KOPT-K1 (cell line): ENCODE data around the gene RGL2.

Experiments
- H3K27ac ChIP-seq: fragments of 200-600 bp; sonication (generic); 2 replicates; pipeline ENCODE4 v1.5.1; 2016; ENCODE audit warnings: antibody characterized with exemption, mild to moderate bottlenecking, low read depth, low read length; ENCODE audit not compliant: poor library complexity, severe bottlenecking
- H3K36me3 ChIP-seq: fragments of 200-600 bp; sonication (generic); 2 replicates; pipeline ENCODE4 v1.5.1; 2017; ENCODE audit warnings: antibody characterized with exemption, mild to moderate bottlenecking, low read length, moderate library complexity; ENCODE audit not compliant: insufficient read depth
- H3K9me3 ChIP-seq: fragments of 200-600 bp; sonication (generic); 2 replicates; pipeline ENCODE4 v1.5.1; 2017; ENCODE audit warnings: antibody characterized with exemption, low read length, mild to moderate bottlenecking; ENCODE audit not compliant: insufficient read depth, poor library complexity, severe bottlenecking

The RGL2 gene

DNA sequence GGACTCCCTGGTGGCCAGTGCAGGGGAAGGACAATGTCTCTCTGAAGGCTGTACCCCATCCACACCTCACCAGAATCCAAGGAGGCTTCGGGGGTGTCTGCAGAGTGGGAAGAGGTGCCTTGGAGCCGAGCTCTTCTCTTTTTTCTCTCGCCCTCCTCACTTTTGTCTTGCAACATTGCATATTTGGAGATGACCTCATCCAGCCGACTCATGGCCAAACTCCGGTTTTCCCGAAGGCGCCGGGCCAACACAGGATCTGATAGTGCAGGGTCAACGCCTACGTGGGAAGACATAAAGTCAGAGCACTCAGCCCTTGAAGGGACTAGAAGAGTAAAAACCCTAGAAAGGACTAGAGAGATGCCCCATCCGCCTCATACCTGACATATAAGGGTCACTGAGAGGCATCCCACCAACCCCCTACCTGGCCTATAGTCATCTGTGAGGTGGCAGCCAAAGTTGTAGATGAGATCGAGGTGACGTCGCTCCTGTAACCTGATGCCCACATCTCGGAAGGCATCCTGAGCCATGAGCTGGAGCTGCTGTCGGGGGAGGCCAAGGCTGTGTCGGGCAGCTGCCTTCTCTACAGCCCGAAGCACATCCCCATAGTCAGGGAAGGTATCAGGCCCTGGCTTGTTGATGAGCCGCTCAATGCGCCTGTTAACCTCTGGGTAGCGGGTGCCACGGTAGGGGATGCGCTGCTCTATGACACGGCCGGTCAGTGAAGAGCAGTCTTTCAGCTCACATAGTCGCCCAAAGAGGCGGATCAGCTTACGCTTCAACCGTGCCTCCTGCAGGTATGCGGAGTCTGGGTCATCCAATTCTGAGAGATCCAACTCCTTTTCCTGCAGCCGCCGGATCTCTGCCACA lies 21.8 kb upstream of the RGL2 start:
- Histone ChIP-seq H3K9me3 (no peaks in the 10 kb centered on the region), H3K27ac (no peak overlapping the region), H3K36me3 (peaks cover 32% of the 10 kb centered on the region)

DNA sequence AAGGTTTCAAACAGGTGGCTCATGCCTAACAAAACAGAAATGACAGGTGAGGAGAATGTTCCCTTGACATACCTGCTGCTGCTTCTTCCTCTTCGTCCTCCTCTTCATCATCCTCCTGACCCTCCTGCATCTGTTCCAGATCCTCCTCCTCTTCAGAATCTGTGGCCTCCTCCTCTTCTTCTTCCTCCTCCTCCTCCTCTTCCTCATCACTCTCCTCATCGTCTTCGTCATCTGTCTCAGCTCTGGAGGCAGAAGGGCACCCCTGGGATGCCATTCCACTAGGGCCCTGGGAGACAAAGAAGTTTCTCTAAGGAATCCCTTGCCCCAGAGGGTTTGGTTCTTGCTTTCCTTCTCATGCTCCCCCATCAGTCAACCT lies 21.2 kb upstream of the RGL2 start:
- peaks cover 32% of the 10 kb centered on the region for H3K36me3 ChIP-seq
- no peak overlapping the region for H3K27ac ChIP-seq

DNA sequence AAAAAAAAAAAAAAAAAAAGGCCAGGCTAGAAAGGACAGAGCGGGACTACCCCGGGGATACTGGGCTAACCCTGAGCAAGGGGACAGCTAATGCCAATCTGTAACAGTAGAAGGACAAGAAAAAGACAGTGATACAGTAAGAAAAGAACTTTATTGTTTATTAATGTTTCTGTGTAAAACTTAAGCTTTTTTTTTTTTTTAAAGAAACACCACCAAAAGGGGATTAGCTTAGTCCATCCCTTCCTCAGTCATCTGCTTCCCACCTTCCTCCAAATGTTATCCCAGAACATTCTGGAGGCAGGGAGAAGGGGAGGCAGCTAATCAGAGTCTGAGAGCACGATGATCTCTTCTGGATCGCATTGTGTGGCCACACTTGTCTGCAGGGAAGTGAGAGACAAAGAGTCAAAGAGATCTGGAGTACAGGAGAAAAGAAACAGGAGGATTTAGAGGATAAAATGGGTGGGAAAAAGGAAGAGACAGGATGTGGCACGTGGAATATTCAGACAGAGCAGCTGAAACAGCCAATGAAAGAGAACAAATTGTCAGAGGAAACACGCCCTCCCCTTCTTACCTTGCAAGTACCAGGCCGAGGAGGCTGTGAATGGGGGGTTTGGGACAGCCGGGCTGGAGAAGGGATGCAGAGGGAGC lies 19.8 kb upstream of the RGL2 start:
- Histone ChIP-seq H3K27ac (peak overlapping the region; percentile 70), H3K9me3 (no peaks in the 10 kb centered on the region), H3K36me3 (peaks cover 32% of the 10 kb centered on the region)

More for the DNA sequence above, 21.2 kb upstream of the RGL2 start:
- H3K9me3 ChIP-seq, result no peaks in the 10 kb centered on the region

DNA sequence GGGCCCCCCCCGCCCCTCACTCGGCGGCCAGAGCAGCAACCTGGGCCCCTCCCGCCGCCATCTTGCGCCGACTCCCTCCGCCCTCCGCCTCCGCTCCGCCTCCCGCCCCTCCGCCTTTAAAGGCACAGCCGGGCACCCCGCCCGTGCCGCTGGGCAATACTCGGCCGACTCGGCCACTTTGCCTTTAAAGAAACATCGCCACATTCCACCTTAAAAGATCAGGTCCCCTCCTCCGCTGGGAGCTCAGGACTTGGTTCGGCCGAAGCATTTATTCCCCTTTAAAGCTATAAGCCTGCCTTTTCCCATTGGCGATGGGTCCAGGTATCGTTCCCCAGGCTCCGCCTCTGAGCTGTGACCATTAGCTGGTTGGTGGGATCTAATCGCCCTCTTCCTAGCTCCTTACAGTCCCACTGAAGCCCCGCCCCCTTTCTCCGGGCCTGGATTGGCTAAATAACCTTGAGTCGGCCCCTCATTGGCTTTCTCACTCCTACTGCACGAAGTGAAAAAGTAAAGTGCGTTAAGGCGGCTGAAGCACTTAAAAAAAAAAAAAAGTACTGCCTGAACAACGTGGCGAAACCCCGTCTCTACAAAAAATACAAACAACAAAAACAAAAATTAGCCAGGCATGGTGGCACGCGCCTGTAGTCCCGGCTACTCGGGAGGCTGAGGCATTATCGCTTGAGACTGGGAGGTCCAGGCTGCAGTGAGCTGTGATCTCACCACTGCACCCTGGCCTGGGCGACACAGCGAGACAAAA lies 19.1 kb upstream of the RGL2 start, which contains the start of gene ZBTB22:
ZBTB22 (minus strand) TSS at position 76 of the 757 bp plus-strand sequence. CDS start 828 bp downstream, outside the sequence.
- Histone ChIP-seq H3K9me3 (no peaks in the 10 kb centered on the region), H3K36me3 (peaks cover 32% of the 10 kb centered on the region), H3K27ac (peak within 1 kb of the TSS; percentile 70)

DNA sequence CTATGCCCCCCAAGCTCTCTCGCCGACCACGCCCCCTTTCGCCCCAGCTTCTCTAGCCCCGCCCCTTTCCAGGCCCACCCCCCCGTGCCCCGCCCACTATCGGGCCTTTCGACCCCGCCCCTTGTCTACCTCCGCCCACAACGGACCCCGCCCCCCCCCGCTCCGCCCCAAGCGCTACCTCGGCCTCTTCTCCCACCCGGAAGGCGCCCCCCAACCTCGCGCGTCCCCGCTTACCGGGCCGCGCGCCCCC lies 18.6 kb upstream of the RGL2 start:
- Histone ChIP-seq H3K9me3 (no peaks in the 10 kb centered on the region), H3K36me3 (peaks cover 33% of the 10 kb centered on the region), H3K27ac (peak overlapping the region; percentile 70)

DNA sequence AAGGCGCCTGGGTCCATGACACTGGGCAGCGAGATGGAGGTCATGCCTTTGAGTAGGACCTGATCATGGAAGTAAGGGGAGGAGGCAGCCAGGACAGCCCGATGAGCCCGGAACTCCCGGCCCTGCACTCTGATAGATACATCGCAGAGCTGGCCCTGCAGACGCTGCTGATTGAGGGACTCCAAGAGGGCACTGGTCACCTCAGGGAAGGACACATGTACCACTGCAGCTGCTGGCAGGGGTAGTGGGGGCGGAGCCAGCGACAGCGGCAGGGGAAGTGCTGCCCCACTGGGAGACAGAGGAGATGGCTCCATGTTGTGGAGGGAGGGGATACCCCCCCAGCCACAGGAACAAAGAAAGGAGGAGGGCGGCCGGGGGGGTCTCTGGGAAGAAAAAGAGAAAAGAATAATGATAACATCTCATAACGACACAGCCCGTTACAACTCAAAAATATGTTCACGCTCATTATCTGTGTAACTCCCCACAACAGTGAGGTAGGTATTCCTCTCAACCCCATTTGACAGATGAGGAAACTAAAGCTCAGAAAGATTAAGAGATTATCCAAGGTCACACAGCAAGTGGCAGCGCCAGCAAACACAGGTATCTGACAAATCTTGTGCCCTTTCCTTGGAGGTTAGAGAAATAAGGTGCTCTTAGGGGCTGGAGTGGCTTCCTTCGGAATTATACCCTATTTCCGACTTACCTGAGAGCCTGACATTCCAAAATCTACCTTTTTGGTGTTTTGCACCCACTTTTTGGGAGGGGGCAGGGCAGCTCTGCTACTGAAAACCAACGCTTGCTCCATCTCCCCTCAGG lies 18.1 kb upstream of the RGL2 start:
- Histone ChIP-seq H3K27ac (no peak overlapping the region), H3K9me3 (no peaks in the 10 kb centered on the region), H3K36me3 (peaks cover 38% of the 10 kb centered on the region)

DNA sequence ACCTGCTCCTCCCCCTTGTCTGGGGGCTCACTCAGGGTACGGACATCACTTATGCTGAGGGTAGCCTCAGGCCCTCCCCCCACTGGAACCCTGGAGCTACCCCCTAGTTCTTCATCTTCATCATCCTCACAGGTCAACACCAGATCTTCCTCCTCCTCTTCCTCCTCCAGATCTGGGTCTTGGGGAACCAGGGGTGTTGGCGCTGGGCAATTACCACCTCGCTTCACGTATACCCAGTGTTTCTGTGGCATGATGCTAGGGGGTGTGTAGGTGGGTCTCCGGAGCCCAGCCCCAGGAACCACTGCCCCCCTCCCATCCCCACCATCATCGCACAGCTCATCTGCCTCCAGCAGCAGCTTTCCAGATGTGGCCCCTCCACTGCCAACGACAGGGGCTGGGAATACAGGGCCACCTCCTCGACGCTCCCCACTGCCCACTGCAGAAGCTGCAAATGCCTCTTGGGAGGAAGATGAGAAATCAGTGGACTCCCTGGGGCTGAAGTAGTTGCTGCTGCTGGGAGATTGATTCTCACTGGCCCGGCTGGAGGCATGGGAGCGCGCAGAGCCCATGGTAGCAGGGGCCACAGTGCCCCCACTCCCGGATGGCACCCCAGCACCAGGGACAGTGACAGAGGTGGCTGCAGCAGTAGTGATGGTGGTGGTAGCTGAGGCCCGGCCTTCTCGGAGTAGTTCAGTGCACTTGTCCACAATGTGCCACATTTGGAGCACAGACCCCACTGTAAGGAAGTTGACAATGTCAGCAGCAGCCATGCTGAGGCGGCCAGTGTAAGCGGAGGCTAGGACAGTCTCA lies 17.3 kb upstream of the RGL2 start:
- peaks cover 38% of the 10 kb centered on the region for H3K36me3 ChIP-seq
- H3K27ac ChIP-seq, result no peak overlapping the region
- no peaks in the 10 kb centered on the region for H3K9me3 ChIP-seq

DNA sequence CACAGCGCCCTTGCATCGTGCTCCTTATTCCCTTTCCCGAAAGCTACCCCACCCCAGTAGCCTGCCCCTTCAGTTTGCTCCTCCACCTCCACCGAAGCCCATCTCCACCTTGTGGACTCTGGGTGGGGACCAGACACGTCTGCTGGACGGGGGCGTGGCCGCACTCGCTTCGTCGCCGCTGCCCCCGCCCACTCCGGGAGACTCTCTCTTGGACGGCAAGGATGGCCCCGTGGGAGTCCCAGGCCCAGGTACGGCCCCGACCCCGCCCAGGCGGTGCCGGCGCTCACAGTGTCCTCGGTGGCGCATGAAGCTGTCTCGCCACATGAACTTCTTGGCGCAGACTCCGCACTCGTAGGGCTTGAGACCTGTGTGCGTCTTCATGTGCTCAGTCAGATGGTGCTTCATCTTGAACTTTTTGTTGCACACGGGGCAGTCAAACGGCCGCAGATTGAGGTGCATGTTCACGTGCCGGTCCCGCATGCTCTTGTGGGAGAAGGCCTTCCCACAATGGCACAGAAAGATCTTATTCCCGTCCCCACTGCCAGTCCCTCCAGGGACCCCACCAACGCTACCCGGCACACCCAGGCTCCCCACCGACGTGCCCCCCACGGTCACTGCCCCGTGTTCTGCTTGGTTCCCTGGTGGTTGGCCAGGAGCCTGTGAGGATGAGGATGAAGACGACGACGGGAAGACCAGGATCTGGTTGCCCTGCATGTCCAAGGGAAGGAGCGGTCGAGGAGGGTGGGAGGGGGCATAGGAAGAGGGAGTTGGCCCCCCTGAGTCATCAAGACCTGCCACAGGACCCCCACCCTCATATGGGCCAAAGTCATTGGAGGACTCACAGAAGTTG lies 16.4 kb upstream of the RGL2 start:
- Histone ChIP-seq H3K27ac (peak overlapping the region; percentile 99), H3K9me3 (no peaks in the 10 kb centered on the region)

DNA sequence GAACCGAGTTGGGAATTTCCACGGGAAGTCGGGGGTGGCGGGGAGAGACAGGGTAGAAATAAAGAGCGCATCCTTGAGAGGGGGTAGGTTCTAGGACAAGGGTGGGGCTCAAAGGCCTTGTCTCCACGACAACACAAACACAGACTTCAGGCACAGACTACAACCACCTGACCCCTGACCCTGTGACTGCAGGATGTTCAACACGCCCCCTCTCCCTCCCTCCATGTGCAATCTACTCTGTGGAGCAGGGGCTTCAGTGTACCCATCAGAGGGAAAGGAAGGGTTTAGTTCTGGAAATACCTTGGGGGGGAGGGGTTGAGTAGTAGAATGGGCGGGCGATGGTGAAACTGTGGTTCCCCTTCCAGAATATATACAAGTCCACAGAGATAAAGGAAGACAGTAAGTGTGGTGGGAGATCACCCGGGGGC lies 15.8 kb upstream of the RGL2 start:
- Histone ChIP-seq H3K27ac (peak overlapping the region; percentile 99), H3K9me3 (no peaks in the 10 kb centered on the region), H3K36me3 (peaks cover 38% of the 10 kb centered on the region)

More for the DNA sequence above, 16.4 kb upstream of the RGL2 start:
- H3K36me3 ChIP-seq, result peaks cover 38% of the 10 kb centered on the region

DNA sequence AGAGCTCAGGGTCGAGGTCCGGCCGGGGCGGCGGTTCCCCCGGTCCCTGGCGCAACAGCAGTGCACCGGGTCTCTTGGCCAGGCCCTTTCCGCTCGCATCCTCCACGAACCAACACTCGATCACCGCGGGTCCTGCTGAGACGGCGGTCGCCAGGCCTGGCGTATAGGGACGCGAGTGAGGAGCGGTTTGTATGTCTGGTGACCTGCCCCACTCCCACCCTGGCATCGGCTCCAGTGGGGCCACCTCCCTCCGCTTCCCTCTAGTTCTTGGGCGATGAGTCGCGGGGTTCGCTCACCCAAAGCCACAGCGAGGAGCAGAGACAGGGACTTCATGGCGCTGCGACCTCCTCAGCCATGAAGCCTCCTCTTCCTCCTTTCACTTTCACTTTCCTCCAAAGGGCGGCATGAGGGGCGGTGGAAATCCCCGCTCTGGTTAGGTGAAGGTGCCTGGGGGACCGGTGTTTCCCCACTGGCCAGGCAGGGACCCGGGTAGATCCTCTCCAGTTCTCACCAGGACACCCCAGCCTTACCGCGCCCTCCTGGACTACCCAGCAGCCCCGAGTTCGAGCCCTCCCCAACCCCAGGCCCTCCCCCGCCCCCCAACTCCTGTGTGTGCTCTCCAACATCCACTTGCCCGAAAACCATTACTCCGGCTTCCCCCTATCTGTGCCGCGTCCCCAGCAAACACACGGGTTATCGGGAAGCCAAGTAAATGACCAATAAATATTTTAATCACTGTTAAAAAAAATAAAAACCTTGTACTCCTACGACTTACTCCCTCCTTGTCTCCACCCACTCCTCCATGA lies 15.2 kb upstream of the RGL2 start, which contains the start of gene TAPBP:
TAPBP (minus strand) TSS at position 370 of the 806 bp plus-strand sequence; CDS start at position 333, 37 bp downstream.
- Histone ChIP-seq H3K9me3 (no peaks in the 10 kb centered on the region), H3K36me3 (peaks cover 38% of the 10 kb centered on the region), H3K27ac (peak within 1 kb of the TSS; percentile 99)

DNA sequence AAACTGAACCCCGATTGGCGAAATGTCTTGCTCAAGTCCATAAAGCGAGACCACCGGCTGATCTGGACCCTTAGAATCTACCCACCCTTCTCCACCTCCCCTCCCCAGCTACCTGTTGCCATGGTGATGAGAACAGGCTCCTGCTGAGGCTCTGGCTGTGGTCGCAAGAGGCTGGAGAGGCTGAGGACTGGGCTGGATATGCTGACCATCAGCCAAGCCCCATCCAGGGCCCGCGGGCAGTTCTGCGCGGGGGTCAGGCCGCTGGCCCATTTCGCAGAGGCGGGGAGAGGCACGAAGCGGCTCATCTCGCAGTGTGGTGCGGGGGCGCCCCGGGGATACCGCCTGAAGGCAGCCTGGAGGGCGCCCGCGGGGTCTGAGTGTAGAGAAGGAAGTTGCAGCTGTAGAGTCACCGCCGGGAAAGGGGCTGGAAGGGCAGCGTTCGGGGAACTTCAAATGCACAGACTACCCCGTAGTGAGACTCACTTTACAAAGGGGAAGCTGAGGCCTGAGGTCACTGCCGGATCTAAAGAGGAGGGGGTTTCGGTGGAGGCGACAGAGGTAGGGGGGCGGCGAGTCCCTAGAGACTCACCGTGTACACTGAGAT lies 14.5 kb upstream of the RGL2 start:
- Histone ChIP-seq H3K36me3 (peaks cover 39% of the 10 kb centered on the region), H3K9me3 (no peaks in the 10 kb centered on the region), H3K27ac (peak overlapping the region; percentile 99)

DNA sequence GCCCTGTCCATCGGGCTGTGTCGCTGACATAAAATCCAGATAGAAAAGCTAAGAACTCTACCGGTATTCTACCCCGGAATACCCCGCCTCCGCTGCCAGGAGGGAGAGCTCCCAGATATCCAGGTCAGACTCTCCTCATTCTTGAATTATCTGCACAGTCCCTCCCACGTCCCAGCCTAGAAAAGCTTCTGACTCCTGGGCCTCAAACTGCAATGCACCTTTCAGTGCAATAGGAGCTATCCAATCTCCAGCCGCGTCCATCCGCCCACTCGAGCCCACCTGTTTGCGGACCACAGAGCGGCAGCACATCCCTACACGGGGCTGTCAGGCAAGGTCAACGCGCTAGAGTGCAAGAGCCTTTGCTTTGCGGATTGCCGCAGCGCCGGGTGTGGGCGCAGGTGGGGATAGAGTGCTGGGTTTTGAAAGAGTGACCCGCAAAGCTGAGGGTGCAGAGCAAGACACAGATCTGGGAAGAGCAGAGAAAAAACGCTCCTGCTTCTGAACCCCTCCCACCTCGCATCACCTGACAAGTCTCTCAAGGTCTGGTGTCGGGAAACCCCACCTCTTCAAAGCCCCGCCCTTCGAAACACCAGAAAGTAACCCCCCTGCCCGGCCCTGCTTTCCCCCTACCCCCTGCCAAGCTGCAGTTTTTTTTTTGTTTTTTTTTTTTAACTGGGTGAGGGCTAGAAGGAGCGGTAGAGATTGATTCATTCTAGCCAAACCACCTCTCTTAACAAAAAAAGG lies 13.8 kb upstream of the RGL2 start:
- peaks cover 45% of the 10 kb centered on the region for H3K36me3 ChIP-seq
- H3K9me3 ChIP-seq, result no peaks in the 10 kb centered on the region
- peak overlapping the region; percentile 99 for H3K27ac ChIP-seq
